ENCODE data around the gene PRKN.

DNA sequence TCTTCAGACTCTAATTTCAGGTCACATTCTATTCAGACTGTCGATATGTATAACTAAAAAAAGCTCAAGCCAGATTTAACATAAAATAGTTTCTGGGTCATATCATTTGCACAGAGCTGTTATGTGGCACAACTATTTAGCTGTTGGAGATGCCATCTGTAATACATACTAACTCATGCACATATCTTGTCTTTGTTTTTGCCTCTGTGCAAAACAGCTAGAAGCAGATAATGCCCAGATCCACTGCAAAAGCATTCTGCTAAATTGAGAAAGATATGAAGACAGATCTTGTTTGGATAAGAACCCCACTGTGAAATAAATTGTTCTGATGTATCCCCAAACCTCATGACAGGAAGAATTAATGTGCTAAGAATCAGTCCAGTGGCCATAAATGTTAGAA lies 930.9 kb downstream of the PRKN start:
- TF ChIP-seq POLR2A (IDR thresholded peaks at IDR 0.05; ENCODE audit: low read length) (no peak), GATA1 (IDR thresholded peaks at IDR 0.05; ENCODE audit: low read depth, low read length) (no peak)
